NB4 (cell line): ENCODE data around the gene DCDC2B.
"Not testable (repeated sequence)": the region's sequence is repeated elsewhere in the genome, so short reads cannot be mapped to it uniquely, and the experiment has no call there.

Experiments
- DNase-seq: peaks from one replicate; pipeline ENCODE4 v3.0.0; 2010; ENCODE audit warnings: low read depth
- H3K4me3 ChIP-seq: one replicate; pipeline ENCODE4 v1.5.1; 2011; ENCODE audit warnings: mild to moderate bottlenecking, low read depth, low read length, moderate library complexity
- MYC ChIP-seq: IDR thresholded peaks from 2 replicates; pipeline ENCODE4 v1.6.1; 2011; ENCODE audit warnings: low read depth, low read length
- POLR2A ChIP-seq: IDR thresholded peaks from 2 replicates; pipeline ENCODE4 v1.6.1; 2011; ENCODE audit warnings: mild to moderate bottlenecking; ENCODE audit not compliant: insufficient read length; ENCODE audit errors: extremely low read depth
- TF ChIP-seq, protein P1 (sequence below): IDR thresholded peaks from one replicate; pipeline ENCODE4 v1.5.1; 2012; ENCODE audit warnings: low read depth, low read length
- TF ChIP-seq, protein P2 (sequence below): IDR thresholded peaks from 2 replicates; pipeline ENCODE4 v1.6.1; 2011; ENCODE audit warnings: low read depth, low read length

Gene DCDC2B

DNA sequence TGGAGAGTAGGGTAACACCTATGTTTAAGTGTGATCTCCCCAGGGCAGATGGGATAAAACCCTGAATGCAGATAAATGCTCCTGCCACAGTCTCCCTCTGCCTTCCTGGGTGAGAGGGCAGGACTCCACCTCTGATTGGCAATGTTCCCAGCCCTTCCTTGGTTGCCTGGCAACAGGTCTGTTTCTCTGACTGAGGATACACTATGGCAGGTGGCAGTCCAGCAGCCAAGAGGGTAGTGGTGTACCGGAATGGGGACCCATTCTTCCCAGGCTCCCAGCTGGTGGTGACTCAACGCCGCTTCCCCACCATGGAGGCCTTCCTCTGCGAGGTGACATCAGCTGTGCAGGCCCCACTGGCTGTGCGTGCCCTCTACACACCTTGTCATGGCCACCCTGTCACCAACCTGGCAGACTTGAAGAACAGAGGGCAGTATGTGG, at the start of gene DCDC2B:
TSS of gene DCDC2B (plus strand) at position 199 of the 438 bp plus-strand sequence. CDS start at position 204, 5 bp downstream.
- no peak within 1 kb of the TSS for H3K4me3 ChIP-seq
- TF ChIP-seq MYC: no peak
- TF ChIP-seq, protein P1, sequence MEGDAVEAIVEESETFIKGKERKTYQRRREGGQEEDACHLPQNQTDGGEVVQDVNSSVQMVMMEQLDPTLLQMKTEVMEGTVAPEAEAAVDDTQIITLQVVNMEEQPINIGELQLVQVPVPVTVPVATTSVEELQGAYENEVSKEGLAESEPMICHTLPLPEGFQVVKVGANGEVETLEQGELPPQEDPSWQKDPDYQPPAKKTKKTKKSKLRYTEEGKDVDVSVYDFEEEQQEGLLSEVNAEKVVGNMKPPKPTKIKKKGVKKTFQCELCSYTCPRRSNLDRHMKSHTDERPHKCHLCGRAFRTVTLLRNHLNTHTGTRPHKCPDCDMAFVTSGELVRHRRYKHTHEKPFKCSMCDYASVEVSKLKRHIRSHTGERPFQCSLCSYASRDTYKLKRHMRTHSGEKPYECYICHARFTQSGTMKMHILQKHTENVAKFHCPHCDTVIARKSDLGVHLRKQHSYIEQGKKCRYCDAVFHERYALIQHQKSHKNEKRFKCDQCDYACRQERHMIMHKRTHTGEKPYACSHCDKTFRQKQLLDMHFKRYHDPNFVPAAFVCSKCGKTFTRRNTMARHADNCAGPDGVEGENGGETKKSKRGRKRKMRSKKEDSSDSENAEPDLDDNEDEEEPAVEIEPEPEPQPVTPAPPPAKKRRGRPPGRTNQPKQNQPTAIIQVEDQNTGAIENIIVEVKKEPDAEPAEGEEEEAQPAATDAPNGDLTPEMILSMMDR: no peak
- TF ChIP-seq, protein P2, sequence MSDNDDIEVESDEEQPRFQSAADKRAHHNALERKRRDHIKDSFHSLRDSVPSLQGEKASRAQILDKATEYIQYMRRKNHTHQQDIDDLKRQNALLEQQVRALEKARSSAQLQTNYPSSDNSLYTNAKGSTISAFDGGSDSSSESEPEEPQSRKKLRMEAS: no peak
- TF ChIP-seq POLR2A: no peak
- DNase-seq: no peak

- DNase-seq: no peak
- H3K4me3 ChIP-seq: no peak overlapping the region
- TF ChIP-seq MYC: no peak
- no peak for TF ChIP-seq POLR2A
- TF ChIP-seq, protein P1: no peak
- TF ChIP-seq, protein P2: no peak
Observed at GRCh38 chr1:32159189-32159588, 49.7 kb upstream of the DCDC2B start.

- no peak for TF ChIP-seq POLR2A
- TF ChIP-seq, protein P2: no peak
- TF ChIP-seq, protein P1: no peak
- TF ChIP-seq MYC: no peak
- H3K4me3 ChIP-seq: no peak overlapping the region
- no peak for DNase-seq
Observed at GRCh38 chr1:32163405-32163804, 45.5 kb upstream of the DCDC2B start.

GRCh38 chr1:32165633-32166032, 43.3 kb upstream of the DCDC2B start:
- not testable (repeated sequence) for DNase-seq

DNA sequence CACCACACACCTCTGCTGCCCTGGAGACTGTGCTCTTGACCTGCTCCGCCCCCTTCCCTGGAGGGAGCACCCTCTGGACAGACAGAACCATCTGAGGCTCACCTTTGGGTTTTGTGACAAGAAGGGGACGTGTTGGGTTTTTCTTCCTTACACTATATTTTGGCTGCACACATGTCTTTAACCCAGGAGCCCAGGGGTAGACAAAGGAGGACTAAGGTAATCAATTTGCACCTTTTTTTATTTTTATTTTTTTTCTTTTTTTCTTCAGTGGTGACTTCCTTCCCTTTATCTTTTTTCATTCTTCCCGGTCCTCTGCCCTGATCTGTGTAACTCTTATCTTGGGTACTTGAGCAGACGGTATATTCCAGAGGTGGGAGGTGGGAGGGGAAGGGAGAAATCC, 37.9 kb upstream of the DCDC2B start:
- no peak for DNase-seq
- TF ChIP-seq POLR2A: no peak
- TF ChIP-seq, protein P2: no peak
- TF ChIP-seq MYC: no peak
- TF ChIP-seq, protein P1: no peak
- no peak overlapping the region for H3K4me3 ChIP-seq

More at GRCh38 chr1:32165633-32166032, 43.3 kb upstream of the DCDC2B start:
- not testable (repeated sequence) for H3K4me3 ChIP-seq

DNA sequence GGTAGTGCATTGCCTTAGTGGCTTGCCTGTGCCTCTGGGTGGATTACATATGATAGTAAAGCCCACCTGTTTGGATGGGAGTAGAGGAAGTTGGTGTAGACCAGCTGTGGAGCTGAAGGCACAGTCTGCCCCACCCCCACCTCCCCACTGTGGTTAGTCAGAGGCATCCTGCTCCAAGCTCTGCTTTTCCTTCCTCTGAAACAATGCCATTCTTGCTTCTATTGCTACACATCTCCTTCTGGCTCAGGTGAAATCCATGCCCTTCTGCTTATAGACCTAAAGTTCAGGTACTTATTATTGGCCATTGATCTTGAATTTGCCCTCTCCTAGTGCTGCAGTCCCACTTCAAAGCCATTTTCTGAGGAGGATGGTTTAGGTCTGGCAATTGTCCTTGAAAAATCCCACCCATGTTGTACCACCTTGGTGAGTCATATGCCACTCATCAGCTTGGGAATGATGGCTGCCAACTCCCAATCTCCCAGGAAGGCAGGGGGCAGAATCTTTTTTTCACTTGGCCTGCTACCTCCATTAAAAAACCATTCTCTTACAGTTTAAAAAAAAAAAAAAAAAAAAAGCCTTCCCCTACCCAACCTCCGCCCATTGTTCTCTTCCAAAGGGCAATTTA, 36.2 kb upstream of the DCDC2B start:
- no peak for TF ChIP-seq POLR2A
- no peak for TF ChIP-seq MYC
- TF ChIP-seq, protein P1: no peak
- TF ChIP-seq, protein P2: no peak
- no peak for DNase-seq
- H3K4me3 ChIP-seq: no peak overlapping the region
